GM12878 (cell line): ENCODE results near the gene STAT3. TPM values are rescaled to one million over a fixed set of nuclear protein-coding genes. Genes with fewer than 3 reads are reported as not detected.

Experiments
- ATAC-seq: fragments of 200-7000 bp; cut with Tn5 transposase; 3 replicates; pipeline ENCODE4 v1.9.1; 2020; ENCODE audit warnings: mild to moderate bottlenecking, moderate library complexity
- BruUV-seq: library from RNA; stranded (reverse); fragments of 400-500 nt; replicated peaks from 2 replicates; lab custom pipeline; 2021; lab: Mats Ljungman, UMichigan
- CTCF ChIA-PET: fragments of 300-600 bp; sonication (Branson Sonifier 250); formaldehyde crosslinking; extraction: SDS; loops from one replicate; lab custom pipeline; 2021; ENCODE audit warnings: inconsistent platforms; lab: Yijun Ruan, JAX
- POLR2A ChIA-PET: fragments of 350-600 bp; formaldehyde crosslinking; extraction: SDS; loops from one replicate; lab custom pipeline; 2021; ENCODE audit warnings: inconsistent platforms; lab: Charles Lee
- RAD21 ChIA-PET: fragments of 300-600 bp; sonication (Branson Sonifier 250); formaldehyde crosslinking; loops from one replicate; lab custom pipeline; 2023; ENCODE audit warnings: antibody characterized with exemption; ENCODE audit not compliant: unreplicated experiment; lab: Charles Lee
- SMC1A ChIA-PET: fragments of 300-600 bp; sonication (Branson Sonifier 250); formaldehyde crosslinking; loops from one replicate; lab custom pipeline; 2023; ENCODE audit not compliant: unreplicated experiment, uncharacterized antibody; lab: Charles Lee
- DNase-seq: peaks from one replicate; pipeline ENCODE4 v3.0.0-alpha.2; 2011; ENCODE audit warnings: low read depth, low spot score
- FAIRE-seq: peaks from 3 replicates; lab custom pipeline; 2011; peaks lifted over from hg19 to GRCh38; lab: Jason Lieb, UNC
- H2AFZ ChIP-seq: 2 replicates; pipeline ENCODE4 v1.6.0; 2011; ENCODE audit warnings: low read depth, low read length, control low read depth; ENCODE audit not compliant: control insufficient read depth
- H3K27ac ChIP-seq: 2 replicates; pipeline ENCODE4 v1.5.1; 2011; ENCODE audit warnings: control low read depth; ENCODE audit not compliant: control insufficient read depth, insufficient read depth
- H3K27me3 ChIP-seq, 2 experiments: replicated peaks in 1 of 2; 2 replicates each; pipeline versions ENCODE4 v1.6.0 to v1.6.1; 2011; ENCODE audit warnings: low read length in 1 of 2; ENCODE audit not compliant: control insufficient read depth in 2 of 2, insufficient read depth in 2 of 2
- H3K36me3 ChIP-seq, 2 experiments: 2 replicates each; pipeline ENCODE4 v1.5.1; 2011; ENCODE audit warnings: low read length in 1 of 2; ENCODE audit not compliant: control insufficient read depth in 2 of 2, insufficient read depth in 2 of 2
- H3K4me1 ChIP-seq: 2 replicates; pipeline ENCODE4 v1.6.1; 2011; ENCODE audit warnings: mild to moderate bottlenecking, low read length, moderate library complexity, mixed read lengths; ENCODE audit not compliant: control insufficient read depth, insufficient read depth
- H3K4me2 ChIP-seq: 2 replicates; pipeline ENCODE4 v1.6.0; 2011; ENCODE audit warnings: control low read depth; ENCODE audit not compliant: control insufficient read depth, insufficient read depth
- H3K4me3 ChIP-seq: fragments of 200-600 bp; sonication (generic); 2 replicates; pipeline ENCODE4 v1.5.1; 2016
- H3K79me2 ChIP-seq: 2 replicates; pipeline ENCODE4 v1.6.0; 2011; ENCODE audit warnings: low read length; ENCODE audit not compliant: control insufficient read depth, insufficient read depth
- H3K9ac ChIP-seq: 2 replicates; pipeline ENCODE4 v1.8.0; 2011; ENCODE audit warnings: low read length, control low read depth, mixed read lengths; ENCODE audit not compliant: control insufficient read depth, insufficient read depth
- H3K9me3 ChIP-seq: replicated peaks from 3 replicates; pipeline ENCODE4 v1.5.1; 2011; ENCODE audit warnings: mild to moderate bottlenecking, low read length; ENCODE audit not compliant: control insufficient read depth, insufficient read depth
- H4K20me1 ChIP-seq: 2 replicates; pipeline ENCODE4 v1.6.0; 2011; ENCODE audit not compliant: control insufficient read depth, insufficient read depth
- BMI1 ChIP-seq: fragments of 450-650 bp; IDR thresholded peaks from 2 replicates; pipeline ENCODE4 v1.6.1; 2016; ENCODE audit warnings: mild to moderate bottlenecking, moderate library complexity, borderline replicate concordance
- CREM ChIP-seq: IDR thresholded peaks from 2 replicates; pipeline ENCODE4 v1.6.1; 2014; ENCODE audit warnings: antibody characterized with exemption, low read depth
- FOS ChIP-seq: IDR thresholded peaks from 3 replicates; pipeline ENCODE4 v1.6.1; 2011; ENCODE audit warnings: borderline replicate concordance; ENCODE audit not compliant: insufficient read length; ENCODE audit errors: extremely low read depth
- FOXK2 ChIP-seq: fragments of 450-650 bp; IDR thresholded peaks from 2 replicates; pipeline ENCODE4 v1.6.1; 2017; ENCODE audit warnings: mild to moderate bottlenecking, moderate library complexity
- GATAD2B ChIP-seq: fragments of 450-650 bp; conservative IDR thresholded peaks from 2 replicates; pipeline ENCODE4 v1.6.1; 2017; ENCODE audit warnings: low read depth, mild to moderate bottlenecking, moderate library complexity
- IKZF2 ChIP-seq, 2 experiments: fragments of 450-650 bp; IDR thresholded peaks; 2 replicates each; pipeline ENCODE4 v1.6.1; 2017; ENCODE audit warnings: mild to moderate bottlenecking in 2 of 2, moderate library complexity in 2 of 2
- IRF4 ChIP-seq: IDR thresholded peaks from 2 replicates; pipeline ENCODE4 v1.6.1; 2011; ENCODE audit warnings: low read depth, low read length
- PAX8 ChIP-seq: fragments of 450-650 bp; IDR thresholded peaks from 2 replicates; pipeline ENCODE4 v1.6.1; 2017; ENCODE audit warnings: mild to moderate bottlenecking, moderate library complexity
- POU2F2 ChIP-seq: IDR thresholded peaks from 3 replicates; pipeline ENCODE4 v1.6.1; 2011; ENCODE audit warnings: low read depth, mild to moderate bottlenecking, low read length, borderline replicate concordance
- REST ChIP-seq: IDR thresholded peaks from 2 replicates; pipeline ENCODE4 v1.6.1; 2012; ENCODE audit warnings: mild to moderate bottlenecking, low read depth, low read length
- SREBF2 ChIP-seq: IDR thresholded peaks from 2 replicates; pipeline ENCODE4 v1.6.1; 2012; ENCODE audit warnings: mild to moderate bottlenecking, low read length
- TCF7 ChIP-seq: IDR thresholded peaks from 2 replicates; pipeline ENCODE4 v1.6.1; 2014; ENCODE audit warnings: antibody characterized with exemption, borderline replicate concordance
- WRNIP1 ChIP-seq: IDR thresholded peaks from 2 replicates; pipeline ENCODE4 v1.6.1; 2011; ENCODE audit warnings: low read depth, low read length, improper control_type of control experiment, borderline replicate concordance
- ZZZ3 ChIP-seq: IDR thresholded peaks from 2 replicates; pipeline ENCODE4 v1.6.1; 2011; ENCODE audit warnings: low read depth; ENCODE audit not compliant: control insufficient read depth, insufficient read length
- WGBS: methylation state at CpG from one replicate; pipeline ENCODE4 v1.1.6; 2016; ENCODE audit warnings: low lambda C conversion rate; ENCODE audit not compliant: insufficient replicate concordance, insufficient coverage; ENCODE audit errors: missing lambda C conversion rate; 5-methylcytosine and 5-hydroxymethylcytosine counted together
- in situ Hi-C: fragments of 300-500 bp; cut with MboI; formaldehyde crosslinking; loops from 9 replicates; pipeline ENCODE4 v1.14.3; 2018; ENCODE audit warnings: mixed read lengths
- intact Hi-C: fragments of 100-400 bp; cut with micrococcal nuclease; formaldehyde crosslinking; loops from one replicate; pipeline ENCODE4 v1.14.2; 2022; ENCODE audit not compliant: unreplicated experiment
- polyA plus RNA-seq, 11 experiments: library from polyadenylated mRNA; depleted of rRNA in 4 of 11; unstranded in 6 of 11; stranded (reverse) in 5 of 11; fragments of >200 nt; fragmentation: Nextera tagmentation in 4 of 11; fragmentation: Illumina TruSeq in 1 of 11; extraction: Ambion mirVana in 4 of 11; extraction: Trizol in 1 of 11; gene quantifications; 1 replicate in 1 of 11; 2 replicates in 10 of 11; pipeline versions ENCODE4 v1.2.1 to v1.2.3, GENCODE V29; 2011 to 2016; ENCODE audit warnings: inconsistent platforms in 2 of 11, missing spikeins in 2 of 11, low read depth in 1 of 11
- total RNA-seq, 4 experiments: library from RNA; depleted of rRNA in 3 of 4; stranded (reverse); fragments of >200 nt in 3 of 4; fragmentation: Illumina TruSeq in 1 of 4; extraction: Trizol in 1 of 4; gene quantifications; 2 replicates each; pipeline versions ENCODE4 v1.2.1 to v1.2.3, GENCODE V29; 2013 to 2021

Gene STAT3
- total and polyA plus RNA-seq, 10 of the 15 experiments (the other 5 are each of a cell fraction or from before 2014, with no cell fraction given): 18.4 to 96.4 (median 60.9) TPM

GRCh38 chr17:42310787-42311215, 77.4 kb downstream of the STAT3 start:
- DNase-seq: no peak
- Histone ChIP-seq H3K4me3 (no peak overlapping the region), H3K9me3 (no peaks in the 10 kb centered on the region), H2AFZ (no peak overlapping the region), H3K27me3 (no peaks in the 10 kb centered on the region), H3K9ac (no peak overlapping the region), H3K79me2 (no peaks in the 10 kb centered on the region), H3K4me2 (no peak overlapping the region), H4K20me1 (no peaks in the 10 kb centered on the region), H3K4me1 (peaks cover 42% of the 10 kb centered on the region), H3K36me3 (peaks cover 14 to 19% of the 10 kb centered on the region in 2 experiments; a peak in 3 of 4 replicates), H3K27ac (no peak overlapping the region)
- ChIA-PET CTCF (interaction anchor here (0.9 to 22.1 kb wide), 7 partner anchors 12 to 158 kb away, joined by 3 to 732 read pairs (median 11); no protein-coding TSS in a partner anchor), SMC1A (interaction anchor here (0.8 to 23.8 kb wide), 2 partner anchors 88 to 89 kb away, joined by 3 to 528 read pairs; partner anchors contain the start of gene STAT3), RAD21 (interaction anchor here (2.2 to 21.1 kb wide), 2 partner anchors 89 to 92 kb away, joined by 5 to 373 read pairs; no protein-coding TSS in a partner anchor), POLR2A (interaction anchor here (0.6 kb wide), 1 partner anchor 623 kb away, joined by 4 read pairs; no protein-coding TSS in a partner anchor)
- in situ Hi-C loops: no loop called here
- no peak for ATAC-seq
- no peak for FAIRE-seq
- WGBS: 66% methylated on average over 9 of the region's 9 CpGs
- TF ChIP-seq BMI1 (no peak), REST (no peak), WRNIP1 (no peak), SREBF2 (no peak), FOXK2 (no peak), TCF7 (no peak), POU2F2 (no peak), IRF4 (no peak), FOS (no peak), ZZZ3 (no peak), IKZF2 (IDR thresholded peaks at IDR 0.05) (no peak), GATAD2B (no peak), CREM (no peak), PAX8 (no peak)
- BruUV-seq: no TSS peak
- intact Hi-C loops: no loop called here
